HL-60 (cell line): ENCODE data around the gene TAL2.

Source experiments
- CTCF ChIP-seq: IDR thresholded peaks from one replicate; pipeline ENCODE4 v1.5.1; 2011; ENCODE audit warnings: low read length, control low read depth, inconsistent platforms; ENCODE audit not compliant: insufficient read depth
- POLR2AphosphoS5 ChIP-seq: IDR thresholded peaks from 2 replicates; pipeline ENCODE4 v1.6.1; 2012; ENCODE audit warnings: low read depth
- REST ChIP-seq: IDR thresholded peaks from 2 replicates; pipeline ENCODE4 v1.6.1; 2012; ENCODE audit warnings: low read depth; ENCODE audit not compliant: insufficient replicate concordance
- SPI1 ChIP-seq: IDR thresholded peaks from 2 replicates; pipeline ENCODE4 v1.6.1; 2012; ENCODE audit warnings: low read depth, mild to moderate bottlenecking, borderline replicate concordance

- TF ChIP-seq REST (no peak), CTCF (no peak), POLR2AphosphoS5 (no peak), SPI1 (no peak)
Observed at GRCh38 chr9:105643795-105644194, 18.5 kb upstream of the TAL2 start.
